ENCODE results near the gene ZNRF3.
"Not testable (repeated sequence)": the region's sequence is repeated elsewhere in the genome, so short reads cannot be mapped to it uniquely, and the experiment has no call there.

The ZNRF3 gene

DNA sequence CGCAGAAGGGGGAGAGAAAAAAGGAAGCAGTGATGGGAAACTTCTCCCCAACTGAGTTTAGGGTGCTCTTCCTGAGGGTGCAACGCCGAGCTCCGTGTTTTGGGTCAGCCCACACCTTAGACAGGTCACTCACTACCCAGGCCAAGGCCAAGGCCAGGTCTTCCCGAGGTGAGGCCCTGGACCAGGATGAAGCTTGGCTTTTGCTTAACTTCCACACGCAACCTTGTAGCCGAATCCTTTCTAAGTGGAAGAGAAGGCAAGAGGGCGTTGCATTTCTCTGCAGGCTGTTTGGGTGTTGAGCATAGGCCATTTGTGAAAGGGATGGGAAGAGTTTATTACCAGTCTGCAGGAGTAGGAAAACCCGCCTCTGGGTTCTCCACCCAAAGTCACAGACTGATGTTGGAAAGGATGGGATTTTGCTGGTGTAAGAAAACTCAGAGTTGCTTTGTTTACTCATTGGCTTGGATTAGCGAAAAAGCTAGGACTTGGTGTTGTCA is 191.0 kb downstream of the ZNRF3 start:
- DNase-seq: no peak

GRCh38 chr22:29078036-29078868 is 194.9 kb downstream of the ZNRF3 start:
- peak; percentile 23 for DNase-seq

DNA sequence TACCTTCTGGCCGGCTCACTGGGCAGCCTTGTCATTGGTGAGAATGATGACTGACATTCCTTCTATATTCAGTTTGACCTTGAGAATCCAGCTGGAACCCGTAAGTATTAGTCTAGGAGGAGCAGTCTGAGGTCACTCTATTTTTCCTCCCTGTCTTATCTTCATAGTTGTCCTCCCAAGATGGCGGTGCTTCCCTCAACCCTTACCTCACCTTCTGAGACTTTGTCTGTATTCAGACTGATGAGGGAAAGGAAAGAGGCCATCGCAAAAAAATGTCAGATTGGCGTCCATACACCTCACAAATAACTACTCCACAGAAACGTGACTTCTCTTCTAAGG is 195.5 kb downstream of the ZNRF3 start:
- DNase-seq: no peak

DNA sequence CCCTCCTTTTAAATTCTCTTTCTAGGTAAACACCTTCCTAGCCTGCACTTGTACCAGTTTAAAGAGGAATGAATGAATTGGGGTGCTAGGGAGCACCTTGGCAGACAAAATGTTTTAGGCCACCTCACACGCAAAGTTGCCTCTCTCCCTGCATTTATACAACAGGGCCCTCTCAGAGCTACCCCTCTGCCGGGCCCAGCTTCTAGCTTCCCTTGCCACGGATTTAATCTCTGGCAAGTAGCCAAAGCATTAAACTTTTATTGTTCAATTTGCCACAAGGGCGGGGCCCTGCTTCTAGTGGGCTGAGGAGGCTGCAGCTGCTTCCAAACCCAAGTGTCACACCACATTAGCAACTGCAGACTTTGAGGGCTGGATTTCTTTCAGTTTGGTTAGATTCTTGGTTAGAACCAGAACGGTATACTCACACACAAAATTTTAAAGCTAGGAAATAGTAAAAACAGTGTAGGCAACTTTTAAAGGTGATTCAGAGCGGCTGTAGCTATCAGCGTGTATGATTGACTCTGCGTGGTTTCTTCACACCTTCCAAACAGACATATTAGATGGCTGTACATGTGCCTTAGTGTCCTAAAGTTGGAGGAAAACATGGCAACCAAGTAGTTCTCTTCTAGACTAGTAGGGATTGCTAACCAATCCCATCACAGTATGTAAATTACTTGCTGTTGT is 196.0 kb downstream of the ZNRF3 start:
- peak; percentile 73 for DNase-seq

- no peak for DNase-seq
These were observed 197.0 kb downstream of the ZNRF3 start for GRCh38 chr22:29080106-29080975.

DNA sequence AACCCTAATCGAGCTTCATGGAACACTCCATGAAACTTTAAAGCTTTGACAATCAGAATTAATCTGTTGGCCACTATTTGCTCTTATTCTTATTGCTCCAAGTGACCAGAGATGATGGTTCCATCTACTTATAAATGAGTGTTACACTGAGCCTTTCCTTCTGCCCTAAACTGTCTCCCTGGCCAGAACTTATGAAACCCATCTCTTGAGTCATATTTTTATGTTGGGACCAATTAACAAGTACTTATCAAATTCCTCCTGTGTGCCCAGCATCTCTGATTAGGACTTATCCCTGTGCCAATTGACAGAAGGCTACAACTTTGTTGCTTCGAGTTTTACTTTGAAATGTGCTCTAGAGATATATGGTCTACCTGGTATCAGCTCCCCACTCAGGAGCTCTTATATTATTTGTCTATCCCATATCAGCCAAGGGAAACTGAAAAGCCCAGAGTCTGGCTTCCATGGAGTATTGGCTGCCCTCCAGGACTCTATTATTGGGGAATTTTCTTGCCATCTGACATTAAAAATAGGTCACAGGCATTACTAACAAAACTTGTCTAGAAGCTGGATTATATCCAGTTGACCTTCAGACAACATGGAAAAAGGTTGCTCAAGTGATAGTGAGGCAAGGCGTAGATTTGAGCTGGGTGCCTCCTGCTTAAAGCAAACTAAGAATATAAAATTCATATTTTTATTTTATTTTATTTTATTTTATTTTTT is 198.3 kb downstream of the ZNRF3 start:
- DNase-seq: no peak

DNA sequence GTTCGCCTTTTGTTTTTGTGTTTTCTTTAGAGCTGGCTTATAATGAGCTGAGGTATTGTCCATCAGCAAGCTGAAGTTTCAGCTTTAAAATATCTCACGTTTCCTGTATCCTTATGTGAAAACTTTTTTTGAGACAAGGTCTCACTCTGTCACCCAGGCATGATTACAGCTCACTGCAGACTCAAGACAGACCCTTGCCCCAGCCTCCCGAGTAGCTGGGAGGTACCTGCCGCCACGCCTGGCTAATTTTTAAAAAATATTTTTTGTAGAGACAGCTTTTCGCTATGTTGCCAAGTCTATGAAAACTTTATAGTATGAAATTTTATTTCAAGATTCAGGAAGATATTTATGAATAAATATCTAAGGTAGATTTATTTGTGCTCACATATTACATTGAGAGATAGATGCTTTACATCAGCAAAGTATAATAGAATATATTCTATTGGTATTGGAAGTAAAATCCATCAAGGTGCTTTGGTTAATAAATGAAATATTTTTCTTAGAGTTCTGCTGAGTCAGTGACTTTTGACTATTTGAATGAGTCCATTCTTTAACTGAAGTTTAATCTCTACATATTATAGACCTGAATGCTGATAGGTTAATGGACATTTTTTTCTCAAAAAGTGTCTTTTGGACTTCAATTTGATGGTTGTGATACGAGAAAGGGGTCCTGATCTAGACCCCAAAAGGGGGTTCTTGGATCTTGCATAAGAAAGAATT is 199.6 kb downstream of the ZNRF3 start:
- no peak for DNase-seq

GRCh38 chr22:29083576-29083932 is 200.2 kb downstream of the ZNRF3 start:
- not testable (repeated sequence) for DNase-seq

DNA sequence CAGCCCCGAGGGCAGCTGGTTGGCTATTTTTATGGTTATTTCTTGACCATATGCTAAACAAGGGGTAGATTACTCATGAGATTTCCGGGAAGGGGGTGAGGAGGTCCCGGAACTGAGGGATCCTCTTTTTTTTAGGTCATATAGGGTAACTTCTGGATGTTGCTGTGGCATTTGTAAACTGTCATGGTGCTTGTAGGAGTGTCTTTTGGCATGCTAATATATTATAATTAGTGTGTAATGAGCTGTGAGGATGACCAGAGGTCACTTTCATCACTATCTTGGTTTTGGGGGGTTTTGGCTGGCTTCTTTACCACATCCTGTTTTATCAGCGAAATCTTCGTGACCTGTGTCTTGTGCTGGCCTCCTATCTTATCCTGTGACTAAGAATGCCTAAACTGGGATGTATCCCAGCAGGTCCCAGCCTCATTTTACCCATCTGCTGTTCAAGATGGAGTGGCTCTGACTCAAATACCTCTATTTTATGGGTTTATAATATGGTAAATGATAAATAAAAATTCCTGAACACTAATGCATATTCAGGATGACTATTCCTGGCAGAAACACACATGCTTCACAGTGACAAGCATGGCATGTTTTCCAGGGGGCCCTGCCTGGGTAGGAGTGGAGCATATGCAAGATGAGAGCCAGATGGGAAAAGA is 200.7 kb downstream of the ZNRF3 start:
- DNase-seq: no peak

DNA sequence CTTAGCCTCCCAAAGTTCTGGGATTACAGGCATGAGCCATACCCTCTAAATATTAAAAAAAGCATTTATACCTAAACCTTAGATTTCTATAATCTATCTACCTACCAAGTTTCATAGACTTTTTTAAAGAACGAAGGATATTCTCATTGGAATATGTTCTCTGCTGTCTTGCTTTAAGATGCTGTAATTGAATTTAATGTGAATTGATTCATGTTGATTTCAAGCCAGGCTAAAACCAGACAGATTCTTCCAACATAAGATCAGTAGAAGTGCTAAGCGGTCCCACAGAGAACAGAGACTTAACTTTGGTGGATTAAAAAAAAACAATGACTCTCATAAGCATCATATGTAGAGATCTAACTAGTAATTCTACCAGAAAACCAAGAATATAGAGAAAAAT is 203.6 kb downstream of the ZNRF3 start:
- no peak for DNase-seq

DNA sequence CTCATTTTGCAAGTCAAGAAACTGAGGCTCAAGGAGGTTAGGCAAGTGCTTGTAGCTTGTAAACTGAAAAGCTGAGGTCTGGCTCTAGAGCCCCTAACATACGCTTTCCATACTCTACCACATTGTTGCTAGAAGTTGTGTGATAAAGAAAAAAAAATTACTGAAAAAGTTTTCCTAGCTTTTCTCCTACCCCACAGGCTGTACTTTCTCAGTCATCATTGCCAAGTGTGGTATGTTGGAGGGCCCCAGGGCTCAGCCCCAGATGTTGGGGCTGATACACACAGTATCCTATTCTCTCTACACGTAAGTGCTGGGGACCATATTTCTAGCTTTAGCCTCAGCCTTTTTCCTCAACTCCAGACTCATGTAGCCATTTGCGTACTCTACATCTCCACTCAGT is 205.4 kb downstream of the ZNRF3 start:
- DNase-seq: no peak

- no peak for DNase-seq
These were observed 206.1 kb downstream of the ZNRF3 start for GRCh38 chr22:29089507-29089906.

DNA sequence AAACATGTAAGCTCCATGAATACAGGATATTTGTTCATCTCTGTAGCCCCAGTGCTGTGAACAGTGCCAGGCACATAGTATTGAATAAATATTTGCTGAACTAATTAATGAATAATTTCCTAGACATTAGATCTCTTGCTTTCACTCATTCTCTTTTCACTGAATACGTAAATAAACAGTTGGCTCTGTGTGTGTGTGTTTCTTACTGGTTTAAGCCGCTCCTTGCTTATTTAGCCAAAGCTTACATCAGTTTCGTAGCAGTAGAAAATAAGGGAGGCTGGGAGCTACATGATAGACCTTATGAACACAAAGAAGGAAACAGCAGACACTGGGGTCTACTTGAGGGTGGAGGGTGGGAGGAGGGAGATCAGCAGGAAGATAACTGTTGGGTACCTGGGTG is 206.7 kb downstream of the ZNRF3 start:
- DNase-seq: no peak

- DNase-seq: no peak
These were observed 208.9 kb downstream of the ZNRF3 start for GRCh38 chr22:29092243-29092642.

- DNase-seq: no peak
These were observed 209.7 kb downstream of the ZNRF3 start for GRCh38 chr22:29093030-29093429.

DNA sequence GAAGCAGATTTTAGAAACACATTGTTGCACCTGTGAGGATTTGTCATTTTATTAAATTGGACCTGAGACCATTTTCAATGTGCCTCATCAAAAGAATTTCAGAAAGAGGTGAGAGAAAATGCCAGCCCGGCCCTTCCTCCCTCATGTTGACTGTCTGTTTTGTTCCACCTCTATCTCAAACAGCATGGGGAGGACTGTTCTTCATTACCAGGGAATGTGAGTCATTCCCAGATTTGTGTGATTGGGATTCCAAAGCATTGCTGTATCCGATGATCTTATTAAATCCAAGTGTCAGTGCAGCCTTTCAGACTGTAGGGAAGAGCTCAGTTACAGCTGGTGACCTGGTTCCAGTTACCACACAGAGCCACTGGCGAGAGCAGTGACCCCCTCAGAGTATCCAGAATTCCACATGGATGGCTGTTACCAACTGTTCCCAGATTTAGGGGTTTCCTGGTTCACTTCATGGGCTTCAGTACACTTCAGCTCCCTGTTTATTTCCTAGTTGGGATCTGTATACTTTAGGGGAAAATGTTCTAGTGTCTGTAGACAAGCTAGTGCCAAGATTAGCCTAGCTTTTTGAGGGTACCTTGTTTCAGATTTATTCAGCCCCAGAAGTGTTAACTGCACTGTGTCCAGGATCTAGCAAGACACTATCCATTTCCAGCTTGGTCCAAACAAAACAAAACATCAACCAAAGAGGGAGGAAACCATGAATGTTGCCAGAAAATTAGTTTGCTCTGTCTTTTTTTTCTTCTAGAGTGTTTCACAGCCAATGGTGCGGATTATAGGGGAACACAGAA is 210.3 kb downstream of the ZNRF3 start:
- no peak for DNase-seq

GRCh38 chr22:29095459-29095858 is 212.1 kb downstream of the ZNRF3 start:
- DNase-seq: no peak

DNA sequence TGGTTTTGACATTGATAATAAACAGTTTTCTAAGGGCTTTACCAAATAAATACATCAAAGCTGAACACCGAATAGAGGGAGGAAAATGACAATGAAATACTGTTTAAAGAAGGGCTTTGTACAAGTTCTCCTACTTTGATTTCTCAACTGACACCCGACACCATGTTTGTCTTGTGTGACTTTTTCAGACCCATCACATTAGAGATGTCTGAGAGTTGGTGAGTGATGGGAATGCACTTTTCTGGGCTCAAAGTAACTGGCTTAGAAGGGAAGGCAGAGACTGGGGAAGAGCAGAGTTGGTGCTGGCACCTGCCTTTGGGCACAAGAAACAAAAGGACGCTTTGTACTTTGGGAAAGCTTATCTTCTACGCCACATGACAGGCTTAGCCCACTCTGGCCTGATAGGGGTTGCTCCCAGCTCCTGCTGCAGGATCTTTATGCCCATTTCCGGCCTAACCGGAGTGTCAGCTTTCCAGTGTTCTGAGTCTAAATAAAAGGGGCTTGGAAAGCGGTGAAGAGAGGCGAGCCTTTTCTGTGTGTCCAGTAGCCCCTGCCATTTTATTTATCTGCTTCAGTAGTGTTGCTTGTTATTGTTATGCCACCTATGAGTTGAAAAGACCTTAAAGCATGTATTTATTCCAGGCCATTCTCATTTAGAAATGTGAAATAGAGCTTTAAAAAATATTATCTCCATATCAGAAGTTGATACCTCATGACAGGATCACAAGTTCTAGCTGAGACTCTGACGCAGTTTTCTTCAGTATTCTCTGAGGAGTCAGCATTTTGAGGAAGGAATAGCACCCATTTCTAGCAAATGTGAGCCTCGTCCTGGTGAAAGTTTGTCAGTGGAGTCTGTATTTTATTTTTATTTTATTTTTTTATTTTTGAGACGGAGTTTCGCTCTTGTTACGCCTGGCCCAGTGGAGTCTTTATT is 213.6 kb downstream of the ZNRF3 start:
- DNase-seq: no peak

GRCh38 chr22:29098296-29098695 is 214.9 kb downstream of the ZNRF3 start:
- DNase-seq: no peak

DNA sequence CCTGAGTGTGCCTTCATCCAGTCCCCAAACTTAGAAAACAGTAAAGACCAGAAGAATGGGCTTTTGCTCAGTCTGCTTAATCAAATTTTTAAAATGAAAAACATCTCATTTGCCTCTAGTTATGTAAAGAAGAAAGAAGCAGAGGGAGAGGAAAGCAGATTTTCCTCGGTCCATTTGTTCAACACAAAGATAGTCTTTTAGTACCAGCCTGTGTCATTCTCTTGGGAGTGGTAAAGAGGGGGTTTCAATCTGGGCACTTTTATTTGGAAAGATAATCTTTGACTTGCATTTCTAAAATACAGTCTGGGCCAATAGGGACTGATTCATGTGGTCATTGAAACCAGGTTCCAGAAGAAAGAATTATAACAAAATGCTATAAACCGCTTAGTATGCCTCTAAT is 218.9 kb downstream of the ZNRF3 start:
- DNase-seq: no peak
